AG10803 (cell line): Measurements from ENCODE around the gene SORL1.

Experiments
- DNase-seq: peaks from one replicate; pipeline ENCODE4 v3.0.0; 2010; ENCODE audit warnings: low read depth
- H3K4me3 ChIP-seq: 2 replicates; pipeline ENCODE4 v1.5.1; 2011; ENCODE audit warnings: mild to moderate bottlenecking, low read length, control low read depth
- CTCF ChIP-seq: conservative IDR thresholded peaks from 2 replicates; pipeline ENCODE4 v1.5.1; 2011; ENCODE audit warnings: mild to moderate bottlenecking, low read length, control low read depth, inconsistent platforms

Gene SORL1

GRCh38 chr11:121460941-121461514 lies 8.9 kb downstream of the SORL1 start:
- H3K4me3 ChIP-seq = no peak overlapping the region
- no peak for TF ChIP-seq CTCF
- no peak for DNase-seq

GRCh38 chr11:121461843-121462242 lies 9.7 kb downstream of the SORL1 start:
- H3K4me3 ChIP-seq = no peak overlapping the region
- no peak for TF ChIP-seq CTCF
- DNase-seq = no peak

- DNase-seq = no peak
- TF ChIP-seq CTCF = no peak
- no peak overlapping the region for H3K4me3 ChIP-seq
Measured at GRCh38 chr11:121463689-121464335, 11.7 kb downstream of the SORL1 start.

- DNase-seq = peak; percentile 89
- no peak overlapping the region for H3K4me3 ChIP-seq
- TF ChIP-seq CTCF = no peak
Measured at GRCh38 chr11:121464352-121464946, 12.3 kb downstream of the SORL1 start.

- H3K4me3 ChIP-seq = no peak overlapping the region
- DNase-seq = no peak
- no peak for TF ChIP-seq CTCF
Measured at GRCh38 chr11:121465709-121466062, 13.6 kb downstream of the SORL1 start.

GRCh38 chr11:121466063-121466794 lies 14.1 kb downstream of the SORL1 start:
- peak; percentile 93 for DNase-seq
- H3K4me3 ChIP-seq = no peak overlapping the region
- no peak for TF ChIP-seq CTCF
